CD14-positive monocyte (primary cell): ENCODE results near the gene ATP1A2. TPM values are rescaled to one million over a fixed set of nuclear protein-coding genes. Genes with fewer than 3 reads are reported as not detected.

ENCODE experiments used
- DNase-seq, 3 donors: peaks; one replicate each; pipeline ENCODE4 v3.0.0-alpha.2; 2011 to 2022
- H2AFZ ChIP-seq: 2 replicates; pipeline ENCODE4 v1.6.0; 2012; ENCODE audit warnings: mild to moderate bottlenecking, low read depth, low read length, inconsistent platforms; ENCODE audit not compliant: insufficient read depth, poor library complexity, severe bottlenecking
- H3K27ac ChIP-seq, 2 donors: 1 replicate in 1 of 2; 2 replicates in 1 of 2; pipeline ENCODE4 v1.5.1; 2012 to 2013; ENCODE audit warnings: low read length in 2 of 2, control low read depth in 1 of 2, inconsistent platforms in 1 of 2, low read depth in 1 of 2, mild to moderate bottlenecking in 1 of 2
- H3K27me3 ChIP-seq, 2 donors: one replicate each; pipeline versions ENCODE4 v1.6.0 to v1.6.1; 2011 to 2013; ENCODE audit warnings: low read length in 2 of 2; ENCODE audit not compliant: control insufficient read depth in 2 of 2, insufficient read depth in 2 of 2
- H3K36me3 ChIP-seq, 2 donors: replicated peaks in 1 of 2; 1 replicate in 1 of 2; 2 replicates in 1 of 2; pipeline versions ENCODE4 v1.5.1 to v1.6.1; 2012 to 2013; ENCODE audit warnings: low read length in 2 of 2, control low read depth in 1 of 2, inconsistent platforms in 1 of 2, mild to moderate bottlenecking in 1 of 2; ENCODE audit not compliant: insufficient read depth in 2 of 2, control insufficient read depth in 1 of 2
- H3K4me1 ChIP-seq, 2 donors: 1 replicate in 1 of 2; 2 replicates in 1 of 2; pipeline versions ENCODE4 v1.5.1 to v1.6.1; 2012 to 2013; ENCODE audit warnings: low read length in 2 of 2, control low read depth in 1 of 2, inconsistent platforms in 1 of 2, mild to moderate bottlenecking in 1 of 2, moderate library complexity in 1 of 2; ENCODE audit not compliant: insufficient read depth in 2 of 2, control insufficient read depth in 1 of 2
- H3K4me2 ChIP-seq: replicated peaks from 2 replicates; pipeline ENCODE3; 2012; ENCODE audit warnings: low read length, moderate library complexity, mild to moderate bottlenecking; ENCODE audit not compliant: poor library complexity, severe bottlenecking; ENCODE audit errors: extremely low read depth
- H3K4me3 ChIP-seq, 3 experiments: fragments of 200-600 bp in 1 of 3; sonication (generic) in 1 of 3; replicated peaks in 1 of 3; 1 replicate in 2 of 3; 2 replicates in 1 of 3; pipeline ENCODE4 v1.5.1; 2011 to 2013; ENCODE audit warnings: low read length in 3 of 3, mild to moderate bottlenecking in 3 of 3, control low read depth in 2 of 3, low read depth in 2 of 3, inconsistent platforms in 1 of 3, moderate library complexity in 1 of 3
- H3K79me2 ChIP-seq: 2 replicates; pipeline ENCODE4 v1.6.0; 2012; ENCODE audit warnings: mild to moderate bottlenecking, control low read depth, inconsistent platforms, low read length, moderate library complexity; ENCODE audit not compliant: insufficient read depth
- H3K9ac ChIP-seq: 2 replicates; pipeline ENCODE4 v1.6.0; 2017; ENCODE audit warnings: low read length, mild to moderate bottlenecking; ENCODE audit not compliant: insufficient read depth, poor library complexity, severe bottlenecking
- H3K9me3 ChIP-seq, 2 donors: replicated peaks in 1 of 2; 1 replicate in 1 of 2; 2 replicates in 1 of 2; pipeline versions ENCODE4 v1.5.1 to v1.6.1; 2012 to 2013; ENCODE audit warnings: low read length in 2 of 2, control low read depth in 1 of 2; ENCODE audit not compliant: control insufficient read depth in 1 of 2, insufficient read depth in 1 of 2
- H4K20me1 ChIP-seq: 2 replicates; pipeline ENCODE4 v1.6.0; 2012; ENCODE audit warnings: mild to moderate bottlenecking, low read length, control low read depth, moderate library complexity; ENCODE audit not compliant: insufficient read depth
- H3K27ac Mint-ChIP-seq, 7 donors: one replicate each; pipeline ENCODE4 v1.8.0; 2020; ENCODE audit warnings: mild to moderate bottlenecking in 7 of 7, mixed read lengths in 7 of 7, moderate library complexity in 6 of 7, inconsistent platforms in 2 of 7
- H3K27me3 Mint-ChIP-seq, 3 donors: one replicate each; pipeline ENCODE4 v1.8.0; 2021 to 2022; ENCODE audit warnings: low read depth in 3 of 3, mild to moderate bottlenecking in 3 of 3, mixed read lengths in 3 of 3, moderate library complexity in 3 of 3, inconsistent platforms in 1 of 3
- H3K36me3 Mint-ChIP-seq, 2 donors: one replicate each; pipeline ENCODE4 v1.8.0; 2020; ENCODE audit warnings: mixed read lengths in 2 of 2, inconsistent platforms in 1 of 2, mild to moderate bottlenecking in 1 of 2
- H3K4me1 Mint-ChIP-seq: one replicate; pipeline ENCODE4 v1.8.0; 2020; ENCODE audit warnings: mild to moderate bottlenecking, mixed read lengths
- H3K4me3 Mint-ChIP-seq, 2 donors: one replicate each; pipeline ENCODE4 v1.8.0; 2020; ENCODE audit warnings: mild to moderate bottlenecking in 2 of 2, mixed read lengths in 2 of 2, moderate library complexity in 1 of 2
- H3K9me3 Mint-ChIP-seq, 7 donors: one replicate each; pipeline ENCODE4 v1.8.0; 2020 to 2022; ENCODE audit warnings: mixed read lengths in 7 of 7, mild to moderate bottlenecking in 6 of 7, moderate library complexity in 6 of 7, inconsistent platforms in 2 of 7
- WGBS: methylation state at CpG from one replicate; pipeline ENCODE4 v1.1.5; 2013; ENCODE audit warnings: missing lambda C conversion rate; ENCODE audit not compliant: insufficient coverage; 5-methylcytosine and 5-hydroxymethylcytosine counted together
- intact Hi-C, 2 donors: fragments of 100-400 bp; cut with micrococcal nuclease; formaldehyde crosslinking; loops; one replicate each; pipeline versions ENCODE4 v1.15.0 to v1.15.1; 2023
- polyA plus RNA-seq, 3 donors: library from polyadenylated mRNA; depleted of rRNA in 1 of 3; unstranded in 2 of 3; stranded (reverse) in 1 of 3; fragments of 300-500 nt in 2 of 3; fragments of >200 nt in 1 of 3; fragmentation: Illumina TruSeq in 2 of 3; gene quantifications; 1 replicate in 2 of 3; 2 replicates in 1 of 3; pipeline ENCODE4 v1.2.3, GENCODE V29; 2012 to 2021
- TF ChIP-seq, protein P1 (sequence below): fragments of 200-600 bp; IDR thresholded peaks from one replicate; pipeline ENCODE4 v1.8.0; 2022; ENCODE audit warnings: antibody characterized with exemption, mild to moderate bottlenecking

The ATP1A2 gene
- polyA plus RNA-seq, 3 donors = 0.03 TPM; not detected in 2

DNA sequence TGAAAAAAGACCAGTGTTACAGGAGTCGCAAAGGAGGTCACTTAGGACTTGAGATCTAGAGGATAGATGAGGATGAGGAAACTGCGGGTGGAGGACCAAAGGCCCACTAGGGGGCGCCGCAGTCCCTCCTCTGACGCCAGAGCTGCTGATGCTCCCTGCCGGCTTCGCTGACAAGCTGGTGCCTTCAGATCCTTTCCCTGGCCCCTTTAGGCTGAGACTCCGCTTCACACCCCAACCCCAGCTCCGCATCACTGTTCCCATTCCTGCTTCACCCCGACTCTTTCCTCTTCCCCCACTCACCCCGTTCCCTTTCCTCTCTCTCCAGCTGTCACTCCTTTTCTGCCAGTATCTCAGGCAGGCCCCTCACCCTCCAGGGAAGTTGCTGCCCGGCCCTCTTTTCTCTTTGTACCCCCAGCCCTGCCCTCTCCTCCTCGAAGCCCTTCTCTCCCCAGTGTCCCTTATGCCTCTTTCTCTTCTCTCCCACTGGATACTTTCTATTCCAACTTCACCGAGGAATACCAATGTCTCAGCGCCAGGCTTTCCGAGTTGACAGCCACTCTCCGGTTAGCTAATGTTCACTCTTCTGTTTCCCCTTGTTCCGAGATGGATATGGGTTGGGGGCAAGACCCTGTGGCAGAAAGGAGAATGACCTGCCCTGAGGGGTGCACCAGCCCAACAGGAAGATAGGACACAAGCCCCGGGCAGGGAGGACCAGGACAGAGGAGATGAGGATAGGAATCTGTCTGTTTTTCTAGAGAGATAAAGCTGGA, 29.7 kb upstream of the ATP1A2 start:
- Mint-ChIP-seq H3K9me3 (peaks cover 0 to 9% (median 0%) of the 10 kb centered on the region in 7 donors), H3K27me3 (peaks cover 26 to 49% (median 42%) of the 10 kb centered on the region in 3 donors), H3K36me3 (peaks cover 4 to 19% of the 10 kb centered on the region in 2 donors), H3K4me3 (no peak overlapping the region), H3K4me1 (peaks cover 16% of the 10 kb centered on the region), H3K27ac (peak overlapping the region in 1 of 7 donors; percentile 37)
- peaks cover 17 to 40% of the 10 kb centered on the region in 2 donors for H3K27me3 ChIP-seq
- peaks cover 3 to 11% of the 10 kb centered on the region in 2 donors for H3K4me1 ChIP-seq
- H3K4me3 ChIP-seq = no peak overlapping the region
- H3K4me2 ChIP-seq = no peak overlapping the region
- H3K36me3 ChIP-seq = peaks cover 0 to 9% of the 10 kb centered on the region in 2 donors
- intact Hi-C loops = loop anchor here in 1 of 2 donors (5.0 kb wide), 3 partner anchors 149 to 206 kb away; no protein-coding TSS in a partner anchor
- TF ChIP-seq, protein P1, sequence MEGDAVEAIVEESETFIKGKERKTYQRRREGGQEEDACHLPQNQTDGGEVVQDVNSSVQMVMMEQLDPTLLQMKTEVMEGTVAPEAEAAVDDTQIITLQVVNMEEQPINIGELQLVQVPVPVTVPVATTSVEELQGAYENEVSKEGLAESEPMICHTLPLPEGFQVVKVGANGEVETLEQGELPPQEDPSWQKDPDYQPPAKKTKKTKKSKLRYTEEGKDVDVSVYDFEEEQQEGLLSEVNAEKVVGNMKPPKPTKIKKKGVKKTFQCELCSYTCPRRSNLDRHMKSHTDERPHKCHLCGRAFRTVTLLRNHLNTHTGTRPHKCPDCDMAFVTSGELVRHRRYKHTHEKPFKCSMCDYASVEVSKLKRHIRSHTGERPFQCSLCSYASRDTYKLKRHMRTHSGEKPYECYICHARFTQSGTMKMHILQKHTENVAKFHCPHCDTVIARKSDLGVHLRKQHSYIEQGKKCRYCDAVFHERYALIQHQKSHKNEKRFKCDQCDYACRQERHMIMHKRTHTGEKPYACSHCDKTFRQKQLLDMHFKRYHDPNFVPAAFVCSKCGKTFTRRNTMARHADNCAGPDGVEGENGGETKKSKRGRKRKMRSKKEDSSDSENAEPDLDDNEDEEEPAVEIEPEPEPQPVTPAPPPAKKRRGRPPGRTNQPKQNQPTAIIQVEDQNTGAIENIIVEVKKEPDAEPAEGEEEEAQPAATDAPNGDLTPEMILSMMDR = peak; percentile 90
- no peak overlapping the region for H3K27ac ChIP-seq
- DNase-seq = peak; percentile 64 to 77 (median 75)
- 60% methylated on average over 17 of the region's 19 CpGs for WGBS
- H4K20me1 ChIP-seq = no peaks in the 10 kb centered on the region
- no peak overlapping the region for H2AFZ ChIP-seq
- no peaks in the 10 kb centered on the region for H3K9me3 ChIP-seq
- H3K9ac ChIP-seq = no peak overlapping the region
- no peaks in the 10 kb centered on the region for H3K79me2 ChIP-seq

DNA sequence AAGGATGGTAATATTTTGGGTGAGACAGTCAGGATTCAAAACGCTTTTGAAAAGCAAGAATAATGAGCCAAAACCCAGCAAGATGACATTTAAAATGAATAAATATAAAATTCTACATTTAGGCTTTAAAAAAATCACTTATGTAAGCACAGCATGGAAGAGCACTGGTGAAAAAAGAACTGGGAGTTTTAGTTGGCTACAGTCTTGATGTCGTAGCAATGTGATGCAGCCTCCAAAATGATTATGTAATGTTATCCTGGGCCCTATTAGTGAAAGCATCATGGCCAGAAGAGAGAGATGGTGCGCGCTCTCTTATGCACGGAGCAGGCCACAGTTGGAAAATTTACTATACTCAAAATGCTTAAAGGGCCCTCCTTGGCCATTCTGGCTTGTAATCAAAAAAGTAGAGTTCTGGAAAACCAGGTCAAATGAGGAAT, 29.1 kb upstream of the ATP1A2 start:
- WGBS = no CpG with 5 or more reads among the region's 5 CpGs
- no peak for DNase-seq

More for the DNA sequence above, 29.1 kb upstream of the ATP1A2 start:
- no peak overlapping the region for H3K27ac Mint-ChIP-seq
- Histone ChIP-seq H3K4me1 (peaks cover 3 to 11% of the 10 kb centered on the region in 2 donors), H4K20me1 (no peaks in the 10 kb centered on the region), H3K27ac (no peak overlapping the region), H3K9ac (no peak overlapping the region), H3K4me2 (no peak overlapping the region), H2AFZ (no peak overlapping the region), H3K9me3 (no peaks in the 10 kb centered on the region), H3K27me3 (peaks cover 16 to 35% of the 10 kb centered on the region in 2 donors), H3K4me3 (no peak overlapping the region), H3K79me2 (no peaks in the 10 kb centered on the region), H3K36me3 (peaks cover 3 to 15% of the 10 kb centered on the region in 2 donors)
- peaks cover 0 to 9% (median 0%) of the 10 kb centered on the region in 7 donors for H3K9me3 Mint-ChIP-seq
- no peak overlapping the region for H3K4me3 Mint-ChIP-seq
- intact Hi-C loops = loop anchor here in 1 of 2 donors (5.0 kb wide), 3 partner anchors 149 to 206 kb away; no protein-coding TSS in a partner anchor
- TF ChIP-seq, protein P1 = no peak
- H3K27me3 Mint-ChIP-seq = peaks cover 21 to 43% (median 37%) of the 10 kb centered on the region in 3 donors
- H3K36me3 Mint-ChIP-seq = peaks cover 7 to 21% of the 10 kb centered on the region in 2 donors
- H3K4me1 Mint-ChIP-seq = peaks cover 12% of the 10 kb centered on the region
